Measurements from ENCODE around the gene DTNA. TPM values are rescaled to one million over a fixed set of nuclear protein-coding genes. Genes with fewer than 3 reads are reported as not detected.

Gene DTNA
- total and polyA plus RNA-seq, 2 donors from 2014 or later: 6.2 to 22.3 TPM

GRCh38 chr18:34749721-34750120, 39.6 kb downstream of the DTNA start:
- H3K9me3 ChIP-seq (ENCODE audit: control insufficient read depth in 2 of 3, insufficient read depth in 1 of 3, low read length in 3 of 3): no peaks in the 10 kb centered on the region
- intact Hi-C loops (cut with DNase I): no loop called here
- FAIRE-seq (no peak), DNase-seq (peak in 1 of 5 donors; percentile 11)
- no peaks in the 10 kb centered on the region for H3K4me1 ChIP-seq (ENCODE audit: control insufficient read depth in 2 of 3, insufficient read depth in 2 of 3, low read depth in 1 of 3, low read length in 3 of 3)
- H3K4me3 ChIP-seq (ENCODE audit: low read length in 3 of 3): no peak overlapping the region
- H3K27ac ChIP-seq (ENCODE audit: low read depth in 2 of 2, low read length in 2 of 2): no peak overlapping the region
- H3K27me3 ChIP-seq (ENCODE audit: control insufficient read depth, insufficient read depth, low read length): no peaks in the 10 kb centered on the region
- no peak overlapping the region for H3K9ac ChIP-seq (ENCODE audit: low read length in 3 of 3)
- no peak for TF ChIP-seq CTCF (IDR thresholded peaks at IDR 0.05; ENCODE audit: borderline replicate concordance, extremely low read depth, insufficient read depth)
- H3K36me3 ChIP-seq (ENCODE audit: control insufficient read depth in 2 of 3, insufficient read depth in 3 of 3, low read length in 3 of 3): no peaks in the 10 kb centered on the region

GRCh38 chr18:34752056-34752455, 42.0 kb downstream of the DTNA start:
- Histone ChIP-seq H3K36me3 (ENCODE audit: control insufficient read depth in 2 of 3, insufficient read depth in 3 of 3, low read length in 3 of 3) (no peaks in the 10 kb centered on the region), H3K27me3 (ENCODE audit: control insufficient read depth, insufficient read depth, low read length) (no peaks in the 10 kb centered on the region), H3K27ac (ENCODE audit: low read depth in 2 of 2, low read length in 2 of 2) (no peak overlapping the region), H3K4me3 (ENCODE audit: low read length in 3 of 3) (no peak overlapping the region), H3K9ac (ENCODE audit: low read length in 3 of 3) (no peak overlapping the region), H3K4me1 (ENCODE audit: control insufficient read depth in 2 of 3, insufficient read depth in 2 of 3, low read depth in 1 of 3, low read length in 3 of 3) (no peaks in the 10 kb centered on the region), H3K9me3 (ENCODE audit: control insufficient read depth in 2 of 3, insufficient read depth in 1 of 3, low read length in 3 of 3) (no peaks in the 10 kb centered on the region)
- DNase-seq (no peak), FAIRE-seq (no peak)
- intact Hi-C loops (cut with DNase I): no loop called here
- TF ChIP-seq CTCF (IDR thresholded peaks at IDR 0.05; ENCODE audit: borderline replicate concordance, extremely low read depth, insufficient read depth): no peak

- intact Hi-C loops (cut with DNase I): no loop called here
- no peak for FAIRE-seq
- no peaks in the 10 kb centered on the region for H3K27me3 ChIP-seq (ENCODE audit: control insufficient read depth, insufficient read depth, low read length)
These were observed 44.2 kb downstream of the DTNA start for GRCh38 chr18:34754300-34754699.

More at GRCh38 chr18:34754300-34754699, 44.2 kb downstream of the DTNA start:
- no peak overlapping the region for H3K4me3 ChIP-seq (ENCODE audit: low read length in 3 of 3)
- no peak overlapping the region for H3K27ac ChIP-seq (ENCODE audit: low read depth in 2 of 2, low read length in 2 of 2)
- DNase-seq: no peak
- TF ChIP-seq CTCF (IDR thresholded peaks at IDR 0.05; ENCODE audit: borderline replicate concordance, extremely low read depth, insufficient read depth): no peak
- no peaks in the 10 kb centered on the region for H3K36me3 ChIP-seq (ENCODE audit: control insufficient read depth in 2 of 3, insufficient read depth in 3 of 3, low read length in 3 of 3)
- no peak overlapping the region for H3K9ac ChIP-seq (ENCODE audit: low read length in 3 of 3)
- H3K9me3 ChIP-seq (ENCODE audit: control insufficient read depth in 2 of 3, insufficient read depth in 1 of 3, low read length in 3 of 3): no peaks in the 10 kb centered on the region
- H3K4me1 ChIP-seq (ENCODE audit: control insufficient read depth in 2 of 3, insufficient read depth in 2 of 3, low read depth in 1 of 3, low read length in 3 of 3): no peaks in the 10 kb centered on the region
